Upper lobe of left lung (tissue), 6 donors: ENCODE results near the gene MRPL58. TPM values are rescaled to one million over a fixed set of nuclear protein-coding genes. Genes with fewer than 3 reads are reported as not detected.
A peak's percentile ranks its signal among the peaks of the same experiment; 100 is the strongest.
"Not testable (repeated sequence)": the region's sequence is repeated elsewhere in the genome, so short reads cannot be mapped to it uniquely, and the experiment has no call there.

ENCODE experiments used
- ATAC-seq, 2 donors: fragments of 200-7000 bp; cut with Tn5 transposase; one replicate each; pipeline ENCODE4 v1.9.1; 2022; ENCODE audit warnings: mild to moderate bottlenecking in 2 of 2, moderate library complexity in 2 of 2; ENCODE audit not compliant: low FRiP score in 2 of 2
- DNase-seq, 2 donors: peaks; one replicate each; pipeline ENCODE4 v3.0.0-alpha.2; 2019 to 2020
- H3K27ac ChIP-seq, 4 donors: fragments of 200-600 bp; sonication (generic); one replicate each; pipeline ENCODE4 v1.5.1; 2016 to 2019
- H3K27me3 ChIP-seq, 4 donors: fragments of 200-600 bp; sonication (generic); one replicate each; pipeline ENCODE4 v1.5.1; 2017 to 2019
- H3K36me3 ChIP-seq, 4 donors: fragments of 200-600 bp; sonication (generic); one replicate each; pipeline ENCODE4 v1.5.1; 2016 to 2019
- H3K4me1 ChIP-seq, 4 donors: fragments of 200-600 bp; sonication (generic); one replicate each; pipeline ENCODE4 v1.5.1; 2018 to 2019
- H3K4me3 ChIP-seq, 4 donors: fragments of 200-600 bp; sonication (generic); one replicate each; pipeline ENCODE4 v1.5.1; 2017 to 2019; ENCODE audit warnings: mild to moderate bottlenecking in 2 of 4, moderate library complexity in 1 of 4
- H3K9me3 ChIP-seq, 4 donors: fragments of 200-600 bp; sonication (generic); one replicate each; pipeline ENCODE4 v1.5.1; 2018 to 2019
- EP300 ChIP-seq, 4 donors: sonication (generic); formaldehyde crosslinking; IDR thresholded peaks; one replicate each; pipeline ENCODE4 v1.5.1; 2017; ENCODE audit warnings: antibody characterized with exemption in 4 of 4, control low read depth in 2 of 4
- POLR2A ChIP-seq, 4 donors: fragments of 450-650 bp; IDR thresholded peaks; one replicate each; pipeline ENCODE4 v1.5.1; 2016 to 2017; ENCODE audit warnings: antibody characterized with exemption in 4 of 4, mild to moderate bottlenecking in 2 of 4
- POLR2AphosphoS5 ChIP-seq, 2 donors: sonication (generic); formaldehyde crosslinking; IDR thresholded peaks; one replicate each; pipeline ENCODE4 v1.5.1; 2017; ENCODE audit warnings: antibody characterized with exemption in 2 of 2
- WGBS, 2 donors: methylation state at CpG; one replicate each; pipeline ENCODE4 v1.1.5; 2017 to 2018; 5-methylcytosine and 5-hydroxymethylcytosine counted together
- total RNA-seq, 6 donors: library from RNA; depleted of rRNA in 4 of 6; stranded (reverse); fragments of >200 nt in 4 of 6; gene quantifications; one replicate each; pipeline versions ENCODE4 v1.1.0 to v1.2.1, GENCODE V29; 2016 to 2021
- TF ChIP-seq, protein P1 (sequence below), 6 experiments: fragments of 450-650 bp in 4 of 6; fragments of 200-600 bp in 2 of 6; sonication (generic) in 2 of 6; IDR thresholded peaks; one replicate each; pipeline ENCODE4 v1.5.1; 2016 to 2019; ENCODE audit warnings: antibody characterized with exemption in 6 of 6
- donor health status: DM: no; HTN: no; CAD: no; lungs with moderate emphysema.
- donor health status: DM: no; HTN: yes; CAD: no; lungs with severe emphysema.

MRPL58 gene
- total RNA-seq, 6 donors from 2014 or later = 10.5 to 41.0 (median 21.8) TPM

DNA sequence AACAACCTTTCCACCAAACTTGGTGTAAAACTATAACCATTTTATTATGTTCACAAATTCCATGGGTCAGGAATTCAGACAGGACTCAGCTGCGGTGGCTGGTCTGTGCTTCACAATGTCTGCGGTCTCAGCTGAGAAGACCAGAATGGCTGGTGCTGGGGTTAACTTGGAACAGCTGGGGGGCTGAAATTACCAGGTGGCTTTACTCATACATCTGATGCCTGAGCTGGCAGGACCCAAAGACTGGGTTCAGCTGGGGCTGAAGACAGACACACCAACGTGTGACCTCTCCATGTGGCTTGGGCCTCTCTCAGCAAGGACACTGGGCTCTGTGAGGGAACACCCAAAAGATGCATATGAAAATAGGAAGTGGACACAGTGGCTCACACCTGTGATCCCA, 34.2 kb upstream of the MRPL58 start:
- Histone ChIP-seq H3K4me1 (peaks cover 7 to 20% (median 16%) of the 10 kb centered on the region in 4 donors), H3K4me3 (no peak overlapping the region), H3K27me3 (peaks cover 0 to 4% (median 2%) of the 10 kb centered on the region in 4 donors), H3K27ac (no peak overlapping the region), H3K36me3 (no peaks in the 10 kb centered on the region), H3K9me3 (no peaks in the 10 kb centered on the region)
- WGBS, 2 donors = 87 to 100% methylated on average over 1 to 3 of the region's 3 CpGs
- TF ChIP-seq POLR2A (IDR thresholded peaks at IDR 0.05) (no peak), POLR2AphosphoS5 (IDR thresholded peaks at IDR 0.05) (no peak), EP300 (IDR thresholded peaks at IDR 0.05) (no peak)
- TF ChIP-seq, protein P1, sequence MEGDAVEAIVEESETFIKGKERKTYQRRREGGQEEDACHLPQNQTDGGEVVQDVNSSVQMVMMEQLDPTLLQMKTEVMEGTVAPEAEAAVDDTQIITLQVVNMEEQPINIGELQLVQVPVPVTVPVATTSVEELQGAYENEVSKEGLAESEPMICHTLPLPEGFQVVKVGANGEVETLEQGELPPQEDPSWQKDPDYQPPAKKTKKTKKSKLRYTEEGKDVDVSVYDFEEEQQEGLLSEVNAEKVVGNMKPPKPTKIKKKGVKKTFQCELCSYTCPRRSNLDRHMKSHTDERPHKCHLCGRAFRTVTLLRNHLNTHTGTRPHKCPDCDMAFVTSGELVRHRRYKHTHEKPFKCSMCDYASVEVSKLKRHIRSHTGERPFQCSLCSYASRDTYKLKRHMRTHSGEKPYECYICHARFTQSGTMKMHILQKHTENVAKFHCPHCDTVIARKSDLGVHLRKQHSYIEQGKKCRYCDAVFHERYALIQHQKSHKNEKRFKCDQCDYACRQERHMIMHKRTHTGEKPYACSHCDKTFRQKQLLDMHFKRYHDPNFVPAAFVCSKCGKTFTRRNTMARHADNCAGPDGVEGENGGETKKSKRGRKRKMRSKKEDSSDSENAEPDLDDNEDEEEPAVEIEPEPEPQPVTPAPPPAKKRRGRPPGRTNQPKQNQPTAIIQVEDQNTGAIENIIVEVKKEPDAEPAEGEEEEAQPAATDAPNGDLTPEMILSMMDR (IDR thresholded peaks at IDR 0.05) = no peak
- no peak for ATAC-seq
- no peak for DNase-seq

DNA sequence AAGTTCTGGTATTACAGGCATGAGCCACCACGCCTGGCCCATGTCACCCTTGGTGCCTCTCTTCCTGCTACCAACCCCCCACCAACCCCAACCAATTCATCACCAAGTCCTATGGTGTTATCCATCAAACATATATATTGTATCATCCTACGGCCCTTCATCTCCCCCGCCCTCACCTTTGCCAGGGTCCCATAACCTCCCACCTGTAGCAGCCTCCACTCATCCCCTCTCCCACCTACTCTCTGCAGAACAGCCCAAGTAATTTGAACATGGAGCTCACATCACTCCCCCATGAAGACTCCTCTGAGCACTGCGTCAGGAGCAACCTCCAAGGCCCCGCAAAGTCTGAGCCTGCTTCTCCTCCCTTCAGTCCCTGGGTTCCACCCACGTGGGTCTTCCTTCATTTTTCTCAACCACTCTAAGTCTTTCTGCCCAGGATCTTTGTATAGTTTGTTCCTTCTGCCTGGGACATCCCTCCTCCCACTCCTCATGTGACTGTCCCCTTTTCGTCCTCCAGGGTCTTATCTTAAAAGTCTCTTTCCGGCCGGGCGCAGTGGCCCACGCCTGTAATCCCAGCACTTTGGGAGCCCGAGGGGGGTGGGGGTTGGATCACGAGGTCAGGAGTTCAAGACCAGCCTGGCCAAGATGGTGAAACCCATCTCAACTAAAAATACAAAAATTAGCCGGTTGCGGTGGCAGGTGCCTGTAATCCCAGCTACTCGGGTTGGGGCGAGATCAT, 32.9 kb upstream of the MRPL58 start:
- 79 to 84% methylated on average over 17 of the region's 17 CpGs for WGBS, 2 donors
- Histone ChIP-seq H3K27ac (no peak overlapping the region), H3K9me3 (no peaks in the 10 kb centered on the region), H3K4me1 (peaks cover 7 to 20% (median 16%) of the 10 kb centered on the region in 4 donors), H3K4me3 (no peak overlapping the region), H3K36me3 (no peaks in the 10 kb centered on the region), H3K27me3 (peaks cover 0 to 4% (median 2%) of the 10 kb centered on the region in 4 donors)
- no peak for TF ChIP-seq POLR2AphosphoS5 (IDR thresholded peaks at IDR 0.05)
- TF ChIP-seq, protein P1 (IDR thresholded peaks at IDR 0.05) = no peak
- no peak for TF ChIP-seq POLR2A (IDR thresholded peaks at IDR 0.05)
- TF ChIP-seq EP300 (IDR thresholded peaks at IDR 0.05) = no peak
- ATAC-seq (no peak), DNase-seq (no peak)

DNA sequence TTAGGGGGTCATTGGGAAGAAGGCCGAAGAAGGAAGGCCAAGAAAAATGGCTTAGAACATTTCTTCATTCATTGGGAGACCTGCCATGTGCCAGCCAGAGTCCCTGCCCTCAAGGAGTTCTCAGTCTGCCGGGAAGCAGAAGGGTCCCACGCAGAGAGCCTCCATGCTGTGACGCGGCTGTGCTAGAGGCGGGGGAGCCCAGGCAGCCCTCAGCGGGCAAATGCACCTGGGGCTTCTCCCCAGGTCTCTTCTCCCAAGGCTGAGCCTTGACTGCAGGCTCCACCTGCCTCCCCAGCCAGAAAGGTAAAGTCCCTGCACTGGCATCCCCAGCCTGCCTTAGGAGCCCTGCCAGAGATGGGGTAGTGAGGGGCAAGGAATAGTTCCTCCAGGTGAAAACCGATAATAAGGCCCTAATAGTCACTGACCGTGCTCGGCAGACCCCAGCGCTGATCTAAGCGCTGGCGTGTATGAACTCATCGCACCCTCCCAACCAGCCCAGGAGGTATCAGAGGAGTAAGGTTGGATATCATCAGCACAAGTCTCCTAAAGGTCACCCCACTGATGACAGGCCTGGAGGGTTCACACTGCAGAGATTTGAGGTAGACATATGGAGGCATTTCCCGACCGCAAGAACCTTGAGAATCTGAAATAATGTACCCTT, 31.0 kb upstream of the MRPL58 start:
- ATAC-seq = no peak
- no peak for DNase-seq

DNA sequence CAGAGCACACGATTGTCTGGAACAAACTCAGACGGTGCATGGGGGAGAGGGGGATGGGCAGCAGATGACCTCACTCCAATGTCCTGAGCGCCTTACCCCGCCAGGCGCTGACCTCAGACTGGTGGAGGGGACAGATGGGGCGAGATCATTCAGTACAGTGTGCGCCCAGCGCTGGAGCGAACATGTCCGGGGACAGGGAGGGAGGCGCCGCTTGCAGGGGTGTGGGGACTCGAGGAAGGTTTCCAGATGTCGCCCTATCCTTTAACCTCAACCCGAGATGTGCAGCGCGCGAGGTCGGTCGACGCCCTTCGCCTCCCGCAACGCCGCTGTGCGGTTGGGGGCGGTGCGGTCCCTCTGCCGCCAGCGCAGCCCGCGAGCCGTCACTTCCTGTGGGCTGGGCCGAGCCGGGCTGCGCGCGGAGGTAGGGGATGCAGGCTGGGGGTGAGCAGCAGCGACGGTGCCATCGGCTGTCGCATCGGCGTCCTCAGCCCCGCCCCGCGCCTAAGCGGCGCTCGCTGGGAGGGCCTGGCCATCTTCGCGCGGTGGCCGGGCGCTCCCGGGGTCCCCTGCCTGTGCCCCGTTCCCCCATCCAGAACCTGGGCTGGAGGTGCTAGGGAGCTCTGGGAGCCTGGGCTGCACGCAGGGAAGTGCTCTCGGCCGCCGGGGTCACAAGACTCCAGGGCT, 30.3 kb upstream of the MRPL58 start:
- DNase-seq (peak; percentile 84 to 95), ATAC-seq (peak; percentile 92 to 95)
- TF ChIP-seq POLR2A (IDR thresholded peaks at IDR 0.05) (peak in 3 of 4 donors; percentile 76 to 85 (median 78)), EP300 (IDR thresholded peaks at IDR 0.05) (peak in 1 of 4 donors; percentile 3), POLR2AphosphoS5 (IDR thresholded peaks at IDR 0.05) (peak; percentile 77 to 87)
- TF ChIP-seq, protein P1 (IDR thresholded peaks at IDR 0.05) = peak in 5 of 6 experiments; percentile 20 to 65 (median 43)
- Histone ChIP-seq H3K27me3 (peaks cover 0 to 4% (median 2%) of the 10 kb centered on the region in 4 donors), H3K4me3 (peak overlapping the region; percentile 26 to 74 (median 64)), H3K4me1 (peaks cover 11 to 27% (median 21%) of the 10 kb centered on the region in 4 donors), H3K27ac (peak overlapping the region; percentile 88 to 91 (median 89)), H3K9me3 (no peaks in the 10 kb centered on the region), H3K36me3 (no peaks in the 10 kb centered on the region)
- 0% methylated on average over 3 to 5 of the region's 61 CpGs for WGBS, 2 donors

More for the DNA sequence above, 31.0 kb upstream of the MRPL58 start:
- peak overlapping the region; percentile 88 to 91 (median 89) for H3K27ac ChIP-seq
- WGBS, 2 donors = 58 to 59% methylated on average over 12 to 16 of the region's 16 CpGs
- peaks cover 0 to 4% (median 2%) of the 10 kb centered on the region in 4 donors for H3K27me3 ChIP-seq
- TF ChIP-seq, protein P1 (IDR thresholded peaks at IDR 0.05) = no peak
- H3K9me3 ChIP-seq = no peaks in the 10 kb centered on the region
- H3K4me3 ChIP-seq = peak overlapping the region; percentile 26 to 74 (median 64)
- peaks cover 7 to 20% (median 16%) of the 10 kb centered on the region in 4 donors for H3K4me1 ChIP-seq
- no peaks in the 10 kb centered on the region for H3K36me3 ChIP-seq

DNA sequence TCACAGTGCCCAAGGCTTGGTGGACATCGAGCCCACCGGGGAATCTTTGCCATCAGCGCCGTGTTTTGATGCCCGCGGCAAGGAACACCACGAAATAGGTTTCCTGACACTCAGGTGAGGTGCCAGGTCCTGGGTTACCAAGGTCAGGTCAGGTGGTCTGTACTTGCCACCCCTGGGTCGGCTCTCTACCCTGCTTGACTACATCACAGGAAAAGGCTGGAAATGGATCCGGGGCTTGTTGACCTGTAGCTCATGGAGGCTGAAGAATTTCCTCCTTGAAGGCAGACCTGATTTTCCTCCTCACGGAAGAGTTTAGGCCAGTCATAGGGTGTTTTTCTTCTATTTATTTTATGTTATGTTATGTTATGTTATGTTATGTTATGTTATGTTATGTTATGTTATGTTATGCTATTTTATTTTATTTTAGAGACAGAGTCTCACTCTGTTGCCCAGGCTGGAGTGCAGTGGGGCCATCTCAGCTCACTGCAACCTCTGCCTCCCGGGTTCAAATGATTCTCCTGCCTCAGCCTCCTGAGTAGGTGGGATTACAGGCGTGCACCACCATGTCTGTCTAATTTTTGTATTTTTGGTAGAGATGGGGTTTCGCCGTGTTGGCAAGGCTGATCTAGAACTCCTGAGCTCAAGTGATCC, 29.7 kb upstream of the MRPL58 start:
- not testable (repeated sequence) for H3K27me3 ChIP-seq, H3K36me3 ChIP-seq, ATAC-seq, DNase-seq, H3K9me3 ChIP-seq
- WGBS, 2 donors = 33 to 47% methylated on average over 8 to 14 of the region's 14 CpGs
- H3K4me3 ChIP-seq = peak overlapping the region; percentile 26 to 74 (median 64)
- peak overlapping the region; percentile 88 to 91 (median 89) for H3K27ac ChIP-seq
- peaks cover 11 to 32% (median 22%) of the 10 kb centered on the region in 4 donors for H3K4me1 ChIP-seq
